PC-3 (cell line): ENCODE results near the gene ZNF878.
A peak's percentile ranks its signal among the peaks of the same experiment; 100 is the strongest.

Experiments used
- CTCF ChIP-seq: fragments of 300-600 bp; sonication (generic); conservative IDR thresholded peaks from 2 replicates; pipeline ENCODE4 v1.5.1; 2017; ENCODE audit warnings: antibody characterized with exemption, low read depth, mild to moderate bottlenecking, low read length
- EZH2 ChIP-seq: fragments of 300-600 bp; sonication (generic); IDR thresholded peaks from one replicate; pipeline ENCODE4 v1.6.1; 2017; ENCODE audit warnings: antibody characterized with exemption, mild to moderate bottlenecking, low read length; ENCODE audit not compliant: unreplicated experiment

- TF ChIP-seq CTCF (peak; percentile 61), EZH2 (no peak)
These were observed 38.0 kb upstream of the ZNF878 start for GRCh38 chr19:12090807-12091206.
